Upper lobe of left lung (tissue), 4 donors: ENCODE data around the gene SELENOI.
"Not testable (repeated sequence)": the region's sequence is repeated elsewhere in the genome, so short reads cannot be mapped to it uniquely, and the experiment has no call there.

Experiments used
- CTCF ChIP-seq, 6 experiments: fragments of 450-650 bp in 4 of 6; fragments of 200-600 bp in 2 of 6; sonication (generic) in 2 of 6; IDR thresholded peaks; one replicate each; pipeline ENCODE4 v1.5.1; 2016 to 2019; ENCODE audit warnings: antibody characterized with exemption in 6 of 6
- EP300 ChIP-seq, 4 donors: sonication (generic); formaldehyde crosslinking; IDR thresholded peaks; one replicate each; pipeline ENCODE4 v1.5.1; 2017; ENCODE audit warnings: antibody characterized with exemption in 4 of 4, control low read depth in 2 of 4
- POLR2A ChIP-seq, 4 donors: fragments of 450-650 bp; IDR thresholded peaks; one replicate each; pipeline ENCODE4 v1.5.1; 2016 to 2017; ENCODE audit warnings: antibody characterized with exemption in 4 of 4, mild to moderate bottlenecking in 2 of 4

- not testable (repeated sequence) for TF ChIP-seq CTCF, EP300, POLR2A (IDR thresholded peaks at IDR 0.05)
Observed at GRCh38 chr2:26370909-26371308, 25.0 kb downstream of the SELENOI start.
